Forelimb muscle (tissue), 1 donor: ENCODE data around the gene TBC1D2B. TPM values are rescaled to one million over a fixed set of nuclear protein-coding genes. Genes with fewer than 3 reads are reported as not detected.

ENCODE experiments used
- DNase-seq: peaks from one replicate; pipeline ENCODE4 v3.0.0-alpha.2; 2013; ENCODE audit warnings: low read depth
- polyA plus RNA-seq: library from polyadenylated mRNA; unstranded; fragments of 120-200 nt; gene quantifications from one replicate; pipeline ENCODE4 v1.2.1, GENCODE V29; 2013; ENCODE audit not compliant: insufficient read length

The TBC1D2B gene
- polyA plus RNA-seq, 1 donor, result 25.5 TPM

DNA sequence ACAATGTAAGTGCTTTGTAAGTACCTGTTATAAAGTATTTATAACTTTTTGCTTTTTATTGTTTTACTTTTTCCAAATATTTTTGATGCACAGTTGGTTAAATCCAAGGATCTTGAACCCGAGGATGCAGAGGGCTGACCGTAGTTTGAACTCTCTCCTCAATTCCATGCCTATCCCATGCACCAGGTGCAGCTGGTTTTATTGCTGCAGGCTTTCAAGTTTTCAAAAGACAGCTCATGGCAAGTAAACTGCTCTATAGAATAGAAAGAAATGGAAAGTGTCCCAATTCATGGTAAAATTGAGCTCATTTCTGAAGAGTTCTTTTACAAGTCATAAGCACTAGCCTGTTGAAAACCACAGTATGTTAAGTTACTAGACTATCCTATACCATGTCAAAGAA, 131.9 kb downstream of the TBC1D2B start:
- DNase-seq, result no peak

Other genes starting within 250 kb of the TBC1D2B start
- 0.09 TPM for gene SH2D7, start 14.8 kb upstream of the TBC1D2B start, polyA plus RNA-seq
- gene CIB2, start 53.7 kb upstream of the TBC1D2B start, polyA plus RNA-seq, result 15.6 TPM
- gene IDH3A, start 71.7 kb upstream of the TBC1D2B start, polyA plus RNA-seq, result 40.6 TPM
- gene ACSBG1, start 156.9 kb upstream of the TBC1D2B start, polyA plus RNA-seq, result 0.18 TPM
- gene DNAJA4, start 186.9 kb upstream of the TBC1D2B start, polyA plus RNA-seq, result 92.8 TPM
- 55.7 TPM for gene SKIC8, start 221.9 kb upstream of the TBC1D2B start, polyA plus RNA-seq